Upper lobe of left lung (tissue), 6 donors: ENCODE results near the gene FGFR1OP2. TPM values are rescaled to one million over a fixed set of nuclear protein-coding genes. Genes with fewer than 3 reads are reported as not detected.

Source experiments
- ATAC-seq, 2 donors: fragments of 200-7000 bp; cut with Tn5 transposase; one replicate each; pipeline ENCODE4 v1.9.1; 2022; ENCODE audit warnings: mild to moderate bottlenecking in 2 of 2, moderate library complexity in 2 of 2; ENCODE audit not compliant: low FRiP score in 2 of 2
- DNase-seq, 2 donors: peaks; one replicate each; pipeline ENCODE4 v3.0.0-alpha.2; 2019 to 2020
- H3K27ac ChIP-seq, 4 donors: fragments of 200-600 bp; sonication (generic); one replicate each; pipeline ENCODE4 v1.5.1; 2016 to 2019
- H3K27me3 ChIP-seq, 4 donors: fragments of 200-600 bp; sonication (generic); one replicate each; pipeline ENCODE4 v1.5.1; 2017 to 2019
- H3K36me3 ChIP-seq, 4 donors: fragments of 200-600 bp; sonication (generic); one replicate each; pipeline ENCODE4 v1.5.1; 2016 to 2019
- H3K4me1 ChIP-seq, 4 donors: fragments of 200-600 bp; sonication (generic); one replicate each; pipeline ENCODE4 v1.5.1; 2018 to 2019
- H3K4me3 ChIP-seq, 4 donors: fragments of 200-600 bp; sonication (generic); one replicate each; pipeline ENCODE4 v1.5.1; 2017 to 2019; ENCODE audit warnings: mild to moderate bottlenecking in 2 of 4, moderate library complexity in 1 of 4
- H3K9me3 ChIP-seq, 4 donors: fragments of 200-600 bp; sonication (generic); one replicate each; pipeline ENCODE4 v1.5.1; 2018 to 2019
- EP300 ChIP-seq, 4 donors: sonication (generic); formaldehyde crosslinking; IDR thresholded peaks; one replicate each; pipeline ENCODE4 v1.5.1; 2017; ENCODE audit warnings: antibody characterized with exemption in 4 of 4, control low read depth in 2 of 4
- POLR2A ChIP-seq, 4 donors: fragments of 450-650 bp; IDR thresholded peaks; one replicate each; pipeline ENCODE4 v1.5.1; 2016 to 2017; ENCODE audit warnings: antibody characterized with exemption in 4 of 4, mild to moderate bottlenecking in 2 of 4
- POLR2AphosphoS5 ChIP-seq, 2 donors: sonication (generic); formaldehyde crosslinking; IDR thresholded peaks; one replicate each; pipeline ENCODE4 v1.5.1; 2017; ENCODE audit warnings: antibody characterized with exemption in 2 of 2
- WGBS, 2 donors: methylation state at CpG; one replicate each; pipeline ENCODE4 v1.1.5; 2017 to 2018; 5-methylcytosine and 5-hydroxymethylcytosine counted together
- total RNA-seq, 6 donors: library from RNA; depleted of rRNA in 4 of 6; stranded (reverse); fragments of >200 nt in 4 of 6; gene quantifications; one replicate each; pipeline versions ENCODE4 v1.1.0 to v1.2.1, GENCODE V29; 2016 to 2021
- TF ChIP-seq, protein P1 (sequence below), 6 experiments: fragments of 450-650 bp in 4 of 6; fragments of 200-600 bp in 2 of 6; sonication (generic) in 2 of 6; IDR thresholded peaks; one replicate each; pipeline ENCODE4 v1.5.1; 2016 to 2019; ENCODE audit warnings: antibody characterized with exemption in 6 of 6
- donor health status: DM: no; HTN: no; CAD: no; lungs with moderate emphysema.
- donor health status: DM: no; HTN: yes; CAD: no; lungs with severe emphysema.

The FGFR1OP2 gene
- total RNA-seq, 6 donors from 2014 or later, result 30.3 to 89.7 (median 53.7) TPM

DNA sequence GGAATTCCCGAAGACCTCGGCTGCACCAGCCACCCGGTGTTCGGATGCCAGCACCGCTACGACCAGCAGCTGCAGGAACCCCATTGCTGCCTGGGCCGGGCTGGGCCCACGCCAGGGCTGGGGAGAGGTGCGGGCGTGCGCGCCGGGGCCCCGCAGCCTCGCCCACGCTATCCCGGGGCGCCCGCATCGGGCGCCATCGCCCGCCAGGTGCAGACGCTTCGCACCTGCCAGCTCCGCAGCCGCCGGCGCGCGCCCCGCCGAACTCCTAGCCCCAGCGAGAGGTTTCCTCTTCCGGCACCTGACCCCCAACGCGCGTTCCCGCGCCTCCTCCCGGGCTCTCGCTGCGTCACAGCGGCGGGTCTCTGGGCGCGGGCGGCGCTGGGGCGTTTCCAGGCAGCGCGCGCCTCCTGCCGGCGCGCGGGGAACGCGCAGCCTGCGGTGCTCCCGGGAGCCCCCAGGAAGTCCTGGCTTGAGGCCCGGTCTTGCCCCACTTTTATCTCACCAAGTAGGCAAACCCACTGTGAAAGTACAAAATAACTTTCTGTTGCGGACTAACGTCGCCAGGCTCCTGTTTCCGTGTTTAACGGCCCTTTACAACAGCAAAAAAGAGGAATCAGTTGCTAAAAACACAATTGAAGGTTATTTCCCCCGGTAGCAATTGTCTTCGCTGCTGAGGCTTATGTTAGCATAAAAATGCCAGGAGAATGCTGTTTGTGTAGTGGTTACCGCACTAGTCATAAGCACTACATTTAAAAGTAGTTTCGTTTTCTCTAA is 76.0 kb downstream of the FGFR1OP2 start, which contains the start of gene TM7SF3:
Gene TM7SF3, minus strand, starts transcription at position 300 of the 774 bp plus-strand sequence. Its CDS starts 216 bp downstream, at position 84.
- Histone ChIP-seq H3K4me1 (peaks cover 34 to 40% (median 38%) of the 10 kb centered on the region in 4 donors), H3K36me3 (no peaks in the 10 kb centered on the region), H3K27me3 (no peaks in the 10 kb centered on the region), H3K9me3 (no peaks in the 10 kb centered on the region), H3K27ac (peak within 1 kb of the TSS; percentile 91 to 94 (median 94)), H3K4me3 (peak within 1 kb of the TSS; percentile 82 to 94 (median 93))
- 1% methylated on average over 16 to 24 of the region's 71 CpGs for WGBS, 2 donors
- ATAC-seq, result peak; percentile 96 to 99
- peak; percentile 97 to 99 for DNase-seq
- TF ChIP-seq POLR2AphosphoS5 (IDR thresholded peaks at IDR 0.05), result peak; percentile 52 to 72
- TF ChIP-seq POLR2A (IDR thresholded peaks at IDR 0.05), result peak in 3 of 4 donors; percentile 60 to 84 (median 78)
- TF ChIP-seq, protein P1, sequence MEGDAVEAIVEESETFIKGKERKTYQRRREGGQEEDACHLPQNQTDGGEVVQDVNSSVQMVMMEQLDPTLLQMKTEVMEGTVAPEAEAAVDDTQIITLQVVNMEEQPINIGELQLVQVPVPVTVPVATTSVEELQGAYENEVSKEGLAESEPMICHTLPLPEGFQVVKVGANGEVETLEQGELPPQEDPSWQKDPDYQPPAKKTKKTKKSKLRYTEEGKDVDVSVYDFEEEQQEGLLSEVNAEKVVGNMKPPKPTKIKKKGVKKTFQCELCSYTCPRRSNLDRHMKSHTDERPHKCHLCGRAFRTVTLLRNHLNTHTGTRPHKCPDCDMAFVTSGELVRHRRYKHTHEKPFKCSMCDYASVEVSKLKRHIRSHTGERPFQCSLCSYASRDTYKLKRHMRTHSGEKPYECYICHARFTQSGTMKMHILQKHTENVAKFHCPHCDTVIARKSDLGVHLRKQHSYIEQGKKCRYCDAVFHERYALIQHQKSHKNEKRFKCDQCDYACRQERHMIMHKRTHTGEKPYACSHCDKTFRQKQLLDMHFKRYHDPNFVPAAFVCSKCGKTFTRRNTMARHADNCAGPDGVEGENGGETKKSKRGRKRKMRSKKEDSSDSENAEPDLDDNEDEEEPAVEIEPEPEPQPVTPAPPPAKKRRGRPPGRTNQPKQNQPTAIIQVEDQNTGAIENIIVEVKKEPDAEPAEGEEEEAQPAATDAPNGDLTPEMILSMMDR (IDR thresholded peaks at IDR 0.05), result peak; percentile 95 to 99 (median 98)
- TF ChIP-seq EP300 (IDR thresholded peaks at IDR 0.05), result peak in 1 of 4 donors; percentile 47

DNA sequence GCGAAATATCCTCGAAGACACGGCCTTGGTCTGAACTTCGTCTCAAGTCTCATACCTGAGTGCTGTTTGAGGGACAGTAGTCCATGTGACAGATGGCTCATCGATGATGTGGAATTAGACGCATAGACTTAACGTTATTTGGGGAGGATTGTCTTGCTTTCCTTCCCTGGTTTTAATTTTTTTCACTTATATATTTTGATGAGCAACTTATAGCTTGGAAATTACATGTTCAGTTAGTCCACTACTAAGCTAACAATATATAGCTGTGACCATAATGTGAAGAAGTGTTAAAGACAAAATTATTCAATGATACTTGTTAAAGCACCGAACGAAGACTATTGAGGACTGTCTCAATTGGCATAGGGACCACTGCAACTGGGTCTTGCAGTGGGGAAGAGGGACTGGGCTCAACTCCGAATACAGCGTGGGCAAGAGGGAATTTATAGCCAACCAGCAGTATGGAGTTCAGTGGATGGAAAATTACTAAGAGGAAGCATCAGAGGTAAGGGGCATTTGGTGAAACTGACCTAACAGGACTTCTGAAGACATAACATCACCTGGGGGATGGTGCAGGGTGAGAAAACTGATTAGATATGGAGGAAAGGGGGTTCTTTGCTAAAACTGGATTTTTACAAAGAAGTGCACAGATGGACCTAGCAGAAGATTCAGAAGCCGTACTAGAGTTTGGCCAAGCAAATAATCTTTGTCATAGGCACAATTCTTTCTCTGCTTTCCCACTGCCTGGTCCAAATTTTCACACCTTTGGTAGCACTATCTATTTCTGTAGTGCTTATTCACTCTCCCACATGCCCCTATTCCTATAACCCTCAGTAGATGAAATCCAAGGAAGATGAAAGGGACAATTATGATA is 76.8 kb downstream of the FGFR1OP2 start:
- WGBS, 2 donors, result 35 to 43% methylated on average over 12 of the region's 12 CpGs
- no peaks in the 10 kb centered on the region for H3K36me3 ChIP-seq
- TF ChIP-seq EP300 (IDR thresholded peaks at IDR 0.05) (no peak), POLR2AphosphoS5 (IDR thresholded peaks at IDR 0.05) (no peak), POLR2A (IDR thresholded peaks at IDR 0.05) (no peak)
- TF ChIP-seq, protein P1 (IDR thresholded peaks at IDR 0.05), result no peak
- H3K4me1 ChIP-seq, result peaks cover 33 to 40% (median 34%) of the 10 kb centered on the region in 4 donors
- H3K27ac ChIP-seq, result peak overlapping the region; percentile 91 to 94 (median 94)
- no peaks in the 10 kb centered on the region for H3K27me3 ChIP-seq
- H3K9me3 ChIP-seq, result no peaks in the 10 kb centered on the region
- DNase-seq (no peak), ATAC-seq (no peak)
- H3K4me3 ChIP-seq, result peak overlapping the region in 3 of 4 donors; percentile 82 to 94 (median 92)

DNA sequence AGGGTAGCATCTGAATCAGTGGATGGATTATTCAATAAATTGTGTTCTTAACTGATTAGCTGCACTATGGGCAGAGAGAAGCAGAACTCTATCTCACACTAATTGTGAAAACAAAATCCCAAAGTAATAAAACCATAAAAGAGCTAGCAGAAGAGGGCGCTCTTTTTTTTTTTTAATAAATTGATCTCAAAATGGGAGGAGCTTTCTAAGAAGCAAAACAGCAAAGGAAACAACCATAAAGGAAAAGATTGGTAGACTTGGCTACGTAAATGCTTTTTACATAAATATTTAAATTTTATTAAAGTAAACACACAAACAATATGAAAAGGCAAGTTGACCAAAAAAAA is 77.4 kb downstream of the FGFR1OP2 start:
- H3K9me3 ChIP-seq, result no peaks in the 10 kb centered on the region
- WGBS, 2 donors, result 10 to 11% methylated on average over 2 of the region's 2 CpGs
- H3K4me1 ChIP-seq, result peaks cover 28 to 40% (median 33%) of the 10 kb centered on the region in 4 donors
- ATAC-seq, result peak in 1 of 2 donors; percentile 29
- no peak for DNase-seq
- no peak overlapping the region for H3K4me3 ChIP-seq
- no peaks in the 10 kb centered on the region for H3K36me3 ChIP-seq
- peak overlapping the region; percentile 91 to 94 (median 94) for H3K27ac ChIP-seq
- no peaks in the 10 kb centered on the region for H3K27me3 ChIP-seq
- TF ChIP-seq EP300 (IDR thresholded peaks at IDR 0.05) (no peak), POLR2A (IDR thresholded peaks at IDR 0.05) (no peak), POLR2AphosphoS5 (IDR thresholded peaks at IDR 0.05) (no peak)
- TF ChIP-seq, protein P1 (IDR thresholded peaks at IDR 0.05), result peak in 4 of 6 experiments; percentile 21 to 39 (median 30)

Other genes with a start within 250 kb of the FGFR1OP2 start
- gene ITPR2, start 105.3 kb upstream of the FGFR1OP2 start, total RNA-seq, result 100 to 1,000 TPM in 1 of 6 donors, 10 to 100 TPM in 5; 35.5 to 115 (median 45.0) TPM
- gene INTS13, start 489 bp upstream of the FGFR1OP2 start, total RNA-seq, result 10 to 100 TPM in 4 of 6 donors, 1 to 10 TPM in 2; 7.2 to 16.8 (median 11.5) TPM
- 10 to 100 TPM; 33.5 to 81.1 (median 69.2) TPM for gene TM7SF3, start 75.9 kb downstream of the FGFR1OP2 start, total RNA-seq
- 10 to 100 TPM in 5 of 6 donors, 1 to 10 TPM in 1; 8.3 to 78.9 (median 47.0) TPM for gene MED21, start 84.1 kb downstream of the FGFR1OP2 start, total RNA-seq
- gene C12orf71, start 144.1 kb downstream of the FGFR1OP2 start, total RNA-seq, result not detected